HL-60 (cell line): ENCODE results near the gene ANKRD55.

Source experiments
- POLR2AphosphoS5 ChIP-seq: IDR thresholded peaks from 2 replicates; pipeline ENCODE4 v1.6.1; 2012; ENCODE audit warnings: low read depth
- TF ChIP-seq, protein P1 (sequence below): IDR thresholded peaks from one replicate; pipeline ENCODE4 v1.5.1; 2011; ENCODE audit warnings: low read length, control low read depth, inconsistent platforms; ENCODE audit not compliant: insufficient read depth

DNA sequence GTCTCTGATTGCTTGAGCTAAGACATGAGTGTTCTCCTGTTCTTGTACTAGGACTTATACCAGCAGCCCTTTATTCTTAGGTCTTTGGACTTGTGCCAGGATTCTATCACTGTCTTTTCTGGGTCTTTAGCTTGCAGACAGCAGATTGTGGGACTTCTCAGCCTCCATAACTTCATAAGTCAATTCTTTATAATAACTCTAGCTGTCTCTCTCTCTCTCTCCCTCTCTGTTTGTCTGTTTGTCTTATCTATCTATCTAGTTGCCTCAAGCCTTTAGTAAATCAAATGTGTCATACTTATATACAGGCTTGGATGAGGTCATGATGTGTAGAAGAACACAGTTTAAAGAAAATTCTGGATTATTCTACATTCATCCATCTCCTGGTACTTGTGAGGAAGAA, 11.5 kb upstream of the ANKRD55 start:
- TF ChIP-seq, protein P1, sequence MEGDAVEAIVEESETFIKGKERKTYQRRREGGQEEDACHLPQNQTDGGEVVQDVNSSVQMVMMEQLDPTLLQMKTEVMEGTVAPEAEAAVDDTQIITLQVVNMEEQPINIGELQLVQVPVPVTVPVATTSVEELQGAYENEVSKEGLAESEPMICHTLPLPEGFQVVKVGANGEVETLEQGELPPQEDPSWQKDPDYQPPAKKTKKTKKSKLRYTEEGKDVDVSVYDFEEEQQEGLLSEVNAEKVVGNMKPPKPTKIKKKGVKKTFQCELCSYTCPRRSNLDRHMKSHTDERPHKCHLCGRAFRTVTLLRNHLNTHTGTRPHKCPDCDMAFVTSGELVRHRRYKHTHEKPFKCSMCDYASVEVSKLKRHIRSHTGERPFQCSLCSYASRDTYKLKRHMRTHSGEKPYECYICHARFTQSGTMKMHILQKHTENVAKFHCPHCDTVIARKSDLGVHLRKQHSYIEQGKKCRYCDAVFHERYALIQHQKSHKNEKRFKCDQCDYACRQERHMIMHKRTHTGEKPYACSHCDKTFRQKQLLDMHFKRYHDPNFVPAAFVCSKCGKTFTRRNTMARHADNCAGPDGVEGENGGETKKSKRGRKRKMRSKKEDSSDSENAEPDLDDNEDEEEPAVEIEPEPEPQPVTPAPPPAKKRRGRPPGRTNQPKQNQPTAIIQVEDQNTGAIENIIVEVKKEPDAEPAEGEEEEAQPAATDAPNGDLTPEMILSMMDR: no peak
- no peak for TF ChIP-seq POLR2AphosphoS5
